Activated CD8-positive, alpha-beta memory T cell treated with anti-CD3 and anti-CD28 coated beads for 36 hours (primary cell): ENCODE measurements around the gene DAAM2. TPM values are rescaled to one million over a fixed set of nuclear protein-coding genes. Genes with fewer than 3 reads are reported as not detected.

Source experiments
- CTCF ChIA-PET: fragments of 350-600 bp; sonication (Branson Sonifier 250); formaldehyde crosslinking; loops from one replicate; lab custom pipeline; 2021; ENCODE audit warnings: antibody characterized with exemption; lab: Charles Lee
- POLR2A ChIA-PET: fragments of 350-600 bp; sonication (Branson Sonifier 250); formaldehyde crosslinking; loops from one replicate; lab custom pipeline; 2021; ENCODE audit warnings: antibody characterized with exemption; lab: Charles Lee
- total RNA-seq, 2 experiments: library from RNA; stranded (reverse); gene quantifications; one replicate each; pipeline ENCODE4 v1.2.3, GENCODE V29; 2021

DAAM2 gene
- total RNA-seq, 2 experiments from 2014 or later: not detected

GRCh38 chr6:39785281-39785680 lies 6.9 kb upstream of the DAAM2 start:
- CTCF ChIA-PET: no interaction called here
- POLR2A ChIA-PET: no interaction called here

- ChIA-PET POLR2A (no interaction called here), CTCF (no interaction called here)
These were observed 5.5 kb upstream of the DAAM2 start for GRCh38 chr6:39786649-39787048.

- POLR2A ChIA-PET: no interaction called here
- CTCF ChIA-PET: no interaction called here
These were observed 4.9 kb upstream of the DAAM2 start for GRCh38 chr6:39787322-39787721.

DNA sequence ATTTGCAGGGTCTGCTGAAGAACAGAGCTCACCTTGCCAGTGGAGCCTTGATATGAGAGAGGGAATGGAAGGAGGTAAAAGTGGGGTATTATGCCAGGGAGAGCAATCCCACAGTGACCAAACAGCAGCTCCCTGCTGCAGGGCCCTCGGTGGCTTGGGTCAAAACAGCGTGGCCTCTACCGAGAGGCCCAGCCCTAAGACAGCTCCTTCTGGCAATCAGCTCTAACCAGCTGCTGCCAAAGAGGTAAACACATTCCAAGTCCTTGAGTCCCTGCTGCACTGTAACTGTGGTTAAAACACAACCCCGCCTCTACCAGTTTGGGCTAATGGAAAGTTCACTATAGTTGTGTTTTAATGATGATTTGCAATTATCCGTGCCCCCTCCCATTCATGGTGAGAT lies 1.4 kb upstream of the DAAM2 start:
- ChIA-PET POLR2A (no interaction called here), CTCF (interaction anchor here (1.2 kb wide), 1 partner anchor 20 kb away, joined by 4 read pairs; no protein-coding TSS in a partner anchor)

DNA sequence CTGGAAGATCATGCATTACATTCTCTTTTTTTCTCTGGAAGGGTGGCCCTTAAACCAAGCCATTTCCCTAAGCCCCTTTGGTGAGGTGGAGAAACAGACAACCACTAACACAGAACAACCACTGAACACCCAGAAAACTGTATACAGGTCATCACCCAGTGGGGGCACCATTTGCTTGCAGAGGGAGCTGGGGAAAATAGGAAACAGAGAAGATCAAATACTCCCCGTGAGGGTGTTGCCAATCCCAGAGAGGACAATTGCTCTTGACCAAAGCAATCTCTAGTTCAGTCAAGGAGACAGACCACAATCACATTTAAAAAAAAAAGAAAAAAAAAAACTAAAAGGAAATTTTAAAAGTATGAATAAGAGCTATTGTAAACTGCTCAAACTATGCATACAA lies 865 bp upstream of the DAAM2 start:
- CTCF ChIA-PET: interaction anchor here (1.2 kb wide), 1 partner anchor 75 kb away, joined by 3 read pairs; no protein-coding TSS in a partner anchor
- POLR2A ChIA-PET: no interaction called here

DNA sequence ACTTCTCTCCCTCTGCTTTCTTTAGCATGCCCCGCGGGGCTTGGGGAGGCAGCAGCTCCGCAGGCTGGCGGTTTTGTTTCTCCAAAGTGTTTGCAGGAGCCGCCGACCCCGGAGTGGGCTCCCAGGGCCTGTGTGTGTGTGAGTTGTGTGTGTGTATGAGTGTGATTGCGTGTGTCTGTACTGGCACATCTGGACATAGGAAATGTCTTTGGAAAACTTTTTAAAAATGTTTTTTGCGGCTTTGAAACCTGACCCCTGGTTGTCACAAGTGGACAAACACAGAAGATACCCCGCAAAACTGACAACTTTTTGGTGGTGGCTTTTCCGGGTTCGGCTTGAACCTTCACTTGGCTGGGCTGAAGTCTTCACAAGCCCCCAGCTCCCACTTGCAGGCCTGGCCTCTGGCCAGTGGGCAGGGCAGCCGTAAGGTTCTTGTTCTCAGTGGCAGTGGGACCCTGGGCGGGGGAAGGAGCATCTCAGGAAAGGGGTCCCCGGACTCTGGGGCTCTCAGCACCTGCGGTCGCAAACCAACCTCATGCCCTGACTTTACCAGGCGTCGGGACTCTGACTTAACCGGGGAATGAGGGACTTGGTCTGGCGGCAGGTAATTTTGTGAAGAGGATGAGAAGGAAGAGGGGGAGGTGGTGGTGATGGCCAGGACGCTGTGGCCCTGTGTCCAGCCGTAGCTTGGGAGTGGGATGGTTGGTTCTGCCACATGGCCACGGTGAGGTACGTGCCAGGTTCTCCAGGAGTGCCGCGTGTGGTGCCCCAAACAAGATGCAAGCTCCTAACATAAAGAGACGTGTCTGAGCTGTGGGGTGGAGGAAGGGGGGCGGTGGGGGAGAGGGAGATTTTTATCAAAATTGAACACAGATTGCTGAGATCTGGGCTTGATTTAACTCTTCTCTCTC lies 619 bp downstream of the DAAM2 start:
- POLR2A ChIA-PET: no interaction called here
- CTCF ChIA-PET: no interaction called here

DNA sequence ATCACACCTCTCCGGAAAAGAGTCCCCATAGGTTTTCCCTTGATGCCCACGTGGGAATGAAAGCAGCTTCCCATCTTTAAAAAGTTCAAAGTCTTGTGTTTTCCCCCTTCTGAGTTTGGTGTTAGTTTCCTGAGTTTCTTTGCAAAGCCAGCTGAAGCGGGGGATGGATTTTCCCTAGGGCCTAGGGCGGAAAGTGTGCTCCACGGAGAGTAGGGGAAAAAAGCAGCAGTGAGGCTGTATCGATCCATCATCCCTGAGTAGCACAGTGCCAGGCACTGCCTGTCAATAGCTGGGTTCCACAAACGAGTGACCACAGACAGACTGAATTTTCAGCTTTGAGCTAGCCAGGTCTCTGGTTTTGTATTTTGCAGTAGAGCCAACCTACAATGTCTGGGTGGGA lies 1.3 kb downstream of the DAAM2 start:
- ChIA-PET CTCF (no interaction called here), POLR2A (no interaction called here)

GRCh38 chr6:39794231-39794630 lies 2.1 kb downstream of the DAAM2 start:
- CTCF ChIA-PET: no interaction called here
- POLR2A ChIA-PET: no interaction called here

GRCh38 chr6:39797751-39798150 lies 5.6 kb downstream of the DAAM2 start:
- ChIA-PET CTCF (no interaction called here), POLR2A (no interaction called here)

DNA sequence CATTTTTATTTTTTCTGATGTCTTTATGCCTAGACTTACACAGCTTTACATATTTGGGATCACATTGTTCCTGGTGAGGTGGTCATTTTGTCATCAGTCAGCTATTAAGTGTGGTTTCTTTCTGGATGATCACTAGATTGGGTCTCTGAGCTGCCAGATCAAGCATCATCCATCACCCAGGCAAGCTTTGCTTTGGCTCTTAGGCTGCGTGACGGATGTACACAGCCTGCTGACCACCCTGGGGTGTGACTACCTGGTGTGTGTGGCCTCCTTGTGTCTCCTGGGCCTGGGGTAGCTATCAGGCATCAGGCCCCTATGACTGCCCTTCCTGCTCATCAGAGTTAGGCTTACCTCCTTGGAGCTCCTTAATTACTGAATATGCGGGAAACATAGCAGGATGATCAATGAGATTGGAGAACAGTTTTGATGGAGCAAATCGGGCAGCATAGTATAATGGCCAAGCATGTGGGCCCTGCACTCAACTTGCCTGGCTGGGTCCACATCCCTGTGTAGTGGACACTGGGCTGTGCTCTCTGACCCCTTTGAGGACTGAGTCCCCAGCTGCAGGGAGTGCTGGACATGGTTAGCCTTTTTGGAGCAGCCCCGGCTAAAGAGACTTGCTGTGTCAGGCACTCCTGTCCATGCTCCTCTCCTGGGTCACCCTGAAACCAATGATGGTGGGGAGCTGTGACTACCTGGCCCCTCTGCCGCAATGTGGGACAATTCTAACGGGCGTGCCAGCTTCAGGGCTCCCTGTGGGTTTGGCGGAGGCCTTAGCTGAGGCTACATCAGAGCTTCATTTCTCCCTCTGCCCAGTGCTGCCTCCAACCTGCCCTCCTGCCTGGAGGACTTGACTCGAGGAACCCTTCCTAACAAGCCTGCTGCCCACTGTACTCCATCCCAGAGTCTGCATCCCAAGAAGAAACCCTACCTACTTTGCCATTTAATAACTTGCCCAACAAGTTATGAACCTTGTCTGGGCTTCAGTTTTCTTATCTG lies 8.2 kb downstream of the DAAM2 start:
- ChIA-PET POLR2A (no interaction called here), CTCF (no interaction called here)

- POLR2A ChIA-PET: no interaction called here
- CTCF ChIA-PET: no interaction called here
These were observed 9.5 kb downstream of the DAAM2 start for GRCh38 chr6:39801456-39802251.

- ChIA-PET CTCF (no interaction called here), POLR2A (no interaction called here)
These were observed 11.7 kb downstream of the DAAM2 start for GRCh38 chr6:39803872-39804271.

DNA sequence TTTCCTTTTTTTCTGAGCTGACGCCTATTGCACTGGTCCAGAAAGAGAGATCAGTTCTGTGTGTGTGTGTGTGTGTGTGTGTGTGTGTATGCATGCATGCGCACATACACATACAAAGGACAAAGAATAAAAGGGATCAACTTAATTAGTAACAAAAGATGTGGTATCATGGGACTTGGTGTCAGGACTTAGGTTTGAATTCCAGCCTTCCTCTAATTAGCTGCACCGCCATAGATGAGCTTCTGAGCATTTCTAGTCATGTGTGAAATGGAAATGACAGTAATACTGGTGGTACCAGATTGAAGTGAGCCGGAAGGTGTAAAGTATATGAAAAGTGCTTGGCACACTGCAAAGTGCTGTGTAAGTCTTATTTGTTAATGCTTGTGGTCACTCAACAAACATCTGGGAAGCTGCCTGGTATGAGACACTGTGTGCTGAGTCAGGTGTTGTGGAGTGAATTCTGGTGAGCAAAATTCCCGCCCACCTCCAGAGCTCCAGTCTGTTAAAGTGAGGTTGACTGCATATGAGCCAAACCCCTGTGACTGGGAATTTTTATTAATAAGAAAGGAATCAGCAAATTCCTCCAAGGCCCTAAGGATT lies 12.4 kb downstream of the DAAM2 start:
- ChIA-PET POLR2A (no interaction called here), CTCF (no interaction called here)

DNA sequence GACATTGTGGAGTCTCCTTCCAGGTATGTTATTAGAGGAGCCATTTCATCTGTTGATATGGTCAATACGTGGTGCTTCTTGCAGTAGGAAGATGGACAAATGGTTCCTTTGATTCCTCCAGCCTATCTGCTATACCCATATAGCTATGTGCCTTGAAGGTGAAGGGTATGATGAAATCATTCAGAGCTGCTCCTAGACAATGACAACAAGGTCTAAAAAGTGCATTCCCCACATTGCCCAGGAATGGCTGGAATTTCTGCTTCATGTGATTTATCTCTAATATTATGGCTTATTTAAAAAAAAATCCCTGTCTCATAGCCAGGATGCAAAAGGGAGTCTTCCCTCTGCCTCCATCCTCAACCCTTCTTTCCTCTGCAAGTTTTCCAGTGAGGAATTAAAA lies 14.1 kb downstream of the DAAM2 start:
- POLR2A ChIA-PET: no interaction called here
- CTCF ChIA-PET: no interaction called here

GRCh38 chr6:39808346-39808745 lies 16.2 kb downstream of the DAAM2 start:
- POLR2A ChIA-PET: no interaction called here
- CTCF ChIA-PET: no interaction called here

GRCh38 chr6:39808964-39809363 lies 16.8 kb downstream of the DAAM2 start:
- ChIA-PET POLR2A (no interaction called here), CTCF (no interaction called here)

DNA sequence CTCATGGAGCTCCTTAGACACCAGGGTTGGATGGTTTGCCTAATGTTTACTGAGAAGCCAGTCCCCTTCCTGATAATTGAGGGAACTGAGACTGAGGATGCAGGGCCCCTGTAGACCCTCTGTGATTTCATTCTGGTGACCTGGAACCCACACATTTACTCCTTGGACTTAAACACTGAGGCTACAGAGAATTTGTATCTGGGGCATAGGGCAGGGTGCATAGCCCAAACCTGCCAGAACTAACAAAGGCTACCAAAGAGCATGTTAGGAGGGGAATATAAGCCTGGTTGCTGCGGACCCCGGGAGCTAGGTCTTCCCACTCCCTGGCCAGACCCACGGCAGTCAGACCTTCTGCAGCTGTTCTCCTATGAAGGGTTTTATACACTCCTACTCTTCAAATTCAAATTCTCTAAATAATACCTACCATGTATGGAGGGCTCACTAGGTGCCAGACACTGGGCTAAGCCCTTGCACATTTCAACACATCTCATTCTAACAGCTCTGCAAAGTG lies 19.7 kb downstream of the DAAM2 start:
- POLR2A ChIA-PET: no interaction called here
- CTCF ChIA-PET: no interaction called here

DNA sequence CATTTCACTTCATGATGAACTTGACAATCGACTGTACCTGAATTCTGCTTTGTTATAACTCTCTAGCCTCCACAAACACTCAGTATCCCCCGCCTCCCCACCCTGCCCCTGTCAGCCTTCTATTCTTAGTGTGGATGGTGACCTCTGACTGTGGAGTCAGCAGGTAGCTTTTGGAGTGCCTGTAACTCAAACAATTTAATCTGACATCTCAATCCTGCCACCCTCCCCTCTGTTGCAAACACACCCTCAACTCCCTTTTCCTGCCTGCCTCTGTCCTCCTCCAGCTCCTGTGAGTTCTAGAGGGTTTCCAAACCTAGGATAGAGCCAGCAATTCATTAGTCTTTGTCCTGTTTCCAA lies 20.3 kb downstream of the DAAM2 start:
- ChIA-PET POLR2A (no interaction called here), CTCF (no interaction called here)
